Left lobe of liver (tissue), 2 donors: ENCODE results near the gene PTRH1. TPM values are rescaled to one million over a fixed set of nuclear protein-coding genes. Genes with fewer than 3 reads are reported as not detected.

ENCODE experiments used
- ATAC-seq: fragments of 200-7000 bp; cut with Tn5 transposase; one replicate; pipeline ENCODE4 v1.9.1; 2020; ENCODE audit warnings: mild to moderate bottlenecking, moderate library complexity
- DNase-seq: peaks from one replicate; pipeline ENCODE4 v3.0.0-alpha.2; 2020; ENCODE audit warnings: low spot score
- total RNA-seq: library from RNA; stranded (reverse); gene quantifications from one replicate; pipeline ENCODE4 v1.2.1, GENCODE V29; 2021
- donor health status: DM: no; HTN: no; CAD: no; lungs with moderate emphysema.
- donor health status: DM: no; HTN: yes; CAD: no.

The PTRH1 gene
- total RNA-seq, 1 donor from 2014 or later = 10.8 TPM

GRCh38 chr9:127667127-127667844, 48.2 kb downstream of the PTRH1 start:
- no peak for DNase-seq
- ATAC-seq = no peak

- peak; percentile 39 for ATAC-seq
- DNase-seq = no peak
Observed at GRCh38 chr9:127664678-127665507, 50.6 kb downstream of the PTRH1 start.

GRCh38 chr9:127664324-127664677, 51.2 kb downstream of the PTRH1 start:
- no peak for DNase-seq
- ATAC-seq = no peak

Other genes starting within 250 kb of the PTRH1 start
- gene STXBP1, start 103.4 kb downstream of the PTRH1 start, total RNA-seq = 3.8 TPM
- not detected for gene CFAP157, start 8.7 kb downstream of the PTRH1 start, total RNA-seq
- not detected for gene TTC16, start 416 bp upstream of the PTRH1 start, total RNA-seq
- gene TOR2A, start 19.6 kb upstream of the PTRH1 start, total RNA-seq = 7.4 TPM
- 3.4 TPM for gene SH2D3C, start 63.0 kb upstream of the PTRH1 start, total RNA-seq
- 55.5 TPM for gene CDK9, start 70.4 kb upstream of the PTRH1 start, total RNA-seq
- gene FPGS, start 87.2 kb upstream of the PTRH1 start, total RNA-seq = 82.9 TPM
- 34.1 TPM for gene ENG, start 139.0 kb upstream of the PTRH1 start, total RNA-seq
- gene AK1, start 162.0 kb upstream of the PTRH1 start, total RNA-seq = 42.6 TPM
- 35.2 TPM for gene ST6GALNAC6, start 183.9 kb upstream of the PTRH1 start, total RNA-seq
- gene ST6GALNAC4, start 201.4 kb upstream of the PTRH1 start, total RNA-seq = 5.9 TPM
- gene PIP5KL1, start 215.1 kb upstream of the PTRH1 start, total RNA-seq = 0.40 TPM
- 12.4 TPM for gene DPM2, start 222.2 kb upstream of the PTRH1 start, total RNA-seq